Fibroblast of the conjunctiva (primary cell): ENCODE results near the gene HMGB2.

Experiments used
- DNase-seq: peaks from one replicate; pipeline ENCODE4 v3.0.0-alpha.2; 2010; ENCODE audit warnings: low read depth

The HMGB2 gene

DNA sequence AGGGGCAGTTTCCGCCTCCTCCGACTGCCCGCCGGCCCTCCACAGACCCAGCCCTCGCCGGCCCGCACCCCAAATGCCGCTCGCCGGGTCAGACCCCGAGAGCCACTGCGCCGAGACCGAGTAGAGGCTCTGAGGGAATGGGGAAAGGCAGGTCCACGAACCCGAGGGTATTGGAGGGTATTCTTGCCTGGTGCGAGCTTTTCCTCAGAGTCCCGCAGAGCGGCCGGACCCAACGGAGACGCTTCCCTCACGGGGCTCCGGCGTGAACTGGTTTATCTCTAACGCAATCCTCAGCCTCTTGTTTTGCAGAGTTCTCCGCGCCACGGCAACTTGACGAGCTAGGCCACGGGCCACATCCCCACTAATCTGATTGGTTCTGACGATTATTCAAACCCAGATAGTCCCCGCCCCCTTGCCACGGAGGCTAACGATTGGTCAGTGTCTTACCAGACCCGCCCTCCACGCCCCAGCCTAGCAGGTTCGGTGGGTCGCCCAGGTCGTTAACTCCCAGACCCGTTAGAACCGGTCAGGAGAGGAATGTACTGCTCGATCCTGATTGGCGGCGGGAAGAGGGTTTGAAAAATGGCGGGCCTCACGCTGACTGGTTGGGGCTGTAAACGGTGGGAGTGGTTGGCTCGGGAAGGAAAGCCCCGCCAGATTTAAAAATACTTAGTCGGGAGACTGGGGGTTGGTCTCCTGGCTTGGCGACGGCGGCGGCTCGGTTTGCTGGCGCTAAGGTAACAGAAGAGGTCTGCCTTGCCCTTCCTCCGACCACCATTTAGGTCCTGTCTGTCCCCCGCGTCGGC, at the start of gene HMGB2:
Gene HMGB2, minus strand, starts transcription at position 274 of the 806 bp plus-strand sequence. CDS start 709 bp downstream, outside the sequence.
- peak; percentile 100 for DNase-seq

GRCh38 chr4:173382349-173382748, 48.2 kb upstream of the HMGB2 start:
- DNase-seq, result no peak

DNA sequence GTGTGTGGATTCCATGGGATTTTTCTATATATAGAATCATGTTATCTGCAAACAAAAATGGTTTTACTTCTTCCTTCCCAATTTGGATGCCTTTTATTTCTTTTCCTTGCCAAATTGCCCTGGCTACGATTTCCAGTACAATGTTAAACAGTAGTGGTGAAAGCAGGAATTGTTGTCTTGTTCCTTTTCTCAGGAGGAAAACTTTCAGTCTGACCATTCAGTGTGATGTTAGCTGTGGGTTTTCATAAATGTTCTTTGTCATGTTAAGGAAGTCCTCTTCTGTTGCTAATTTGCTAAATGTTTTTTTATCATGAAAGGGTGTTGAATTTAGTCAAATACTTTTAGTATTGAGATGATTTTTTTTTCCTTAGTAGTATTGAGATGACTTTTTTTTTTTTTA, 47.5 kb upstream of the HMGB2 start:
- DNase-seq, result no peak

- no peak for DNase-seq
These were observed 46.8 kb upstream of the HMGB2 start for GRCh38 chr4:173380987-173381386.

- no peak for DNase-seq
These were observed 45.8 kb upstream of the HMGB2 start for GRCh38 chr4:173379929-173380328.

- DNase-seq, result no peak
These were observed 40.4 kb upstream of the HMGB2 start for GRCh38 chr4:173374588-173374987.

GRCh38 chr4:173371292-173372192, 37.4 kb upstream of the HMGB2 start:
- peak; percentile 59 for DNase-seq

- peak; percentile 98 for DNase-seq
These were observed 36.5 kb upstream of the HMGB2 start, which contains the start of gene SAP30 for GRCh38 chr4:173370477-173371291. SAP30 (plus strand) TSS chr4:173370954; CDS start chr4:173371183, 229 bp downstream.

GRCh38 chr4:173370130-173370476, 35.9 kb upstream of the HMGB2 start:
- DNase-seq, result no peak

DNA sequence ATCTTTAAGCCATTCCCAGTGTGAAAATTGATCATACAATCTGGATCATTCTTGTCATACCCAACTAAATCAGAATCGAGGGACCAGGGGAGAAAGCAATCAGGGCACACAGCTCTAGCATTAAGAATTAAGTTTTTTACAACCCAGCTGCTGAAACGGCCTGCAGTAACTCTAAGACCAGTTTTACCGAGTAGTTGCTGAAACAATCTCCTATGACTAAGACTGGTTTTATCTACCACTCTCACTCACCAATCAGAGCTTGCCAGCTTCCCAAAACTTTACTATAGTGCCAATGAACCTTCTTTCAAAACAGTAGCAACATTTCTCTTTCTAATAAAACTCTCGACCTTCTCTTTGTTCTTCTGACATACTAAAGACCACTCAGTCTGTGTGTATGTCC, 33.8 kb upstream of the HMGB2 start:
- DNase-seq, result no peak

DNA sequence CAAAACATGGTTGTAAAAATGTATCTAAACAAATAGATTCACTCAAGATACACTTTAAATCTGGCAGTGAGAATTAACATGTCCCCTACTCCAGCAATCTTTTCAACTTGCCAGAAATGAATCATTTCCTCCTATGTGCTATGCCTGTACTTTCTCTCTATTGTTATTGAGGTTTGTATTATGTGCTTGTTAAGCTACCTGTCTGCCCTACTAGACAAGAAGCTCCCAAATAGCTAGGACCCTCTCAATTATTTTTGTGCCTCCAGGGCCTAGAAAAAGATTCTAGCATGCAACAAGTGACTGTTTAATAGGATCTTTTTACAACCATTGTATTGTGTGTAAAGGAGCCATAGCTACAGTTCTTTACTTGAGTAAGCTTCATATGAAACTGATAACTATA, 33.1 kb upstream of the HMGB2 start:
- DNase-seq, result no peak

DNA sequence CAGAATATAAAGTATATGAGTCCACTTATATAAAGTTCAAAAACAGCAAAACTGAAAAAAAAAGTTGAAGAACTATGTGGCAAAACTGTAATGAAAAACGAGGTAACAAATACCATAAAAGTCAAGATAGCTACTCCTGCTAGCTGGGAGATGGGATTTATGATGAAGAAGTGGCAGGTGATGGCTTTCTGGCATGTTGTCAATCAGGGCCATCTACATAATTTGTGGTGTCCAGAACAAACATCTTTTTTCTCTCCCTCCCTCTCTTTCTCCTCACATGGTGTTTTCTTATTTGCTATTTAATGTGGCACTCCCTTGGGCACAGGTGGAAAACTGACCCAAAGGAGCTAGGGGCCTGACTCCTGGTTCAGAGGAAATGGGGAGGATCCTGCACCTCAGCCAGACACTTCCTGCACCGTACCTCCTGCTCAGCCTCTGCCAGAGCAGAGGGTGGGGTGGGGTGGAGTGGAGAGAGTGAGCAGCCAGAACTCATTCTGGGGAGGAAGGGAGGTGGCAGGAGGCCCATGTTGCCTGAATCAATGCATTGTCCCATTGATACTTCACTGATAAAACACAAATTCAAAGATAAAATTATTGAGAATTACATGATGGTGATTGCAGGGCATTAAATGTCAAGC, 31.3 kb upstream of the HMGB2 start:
- no peak for DNase-seq

DNA sequence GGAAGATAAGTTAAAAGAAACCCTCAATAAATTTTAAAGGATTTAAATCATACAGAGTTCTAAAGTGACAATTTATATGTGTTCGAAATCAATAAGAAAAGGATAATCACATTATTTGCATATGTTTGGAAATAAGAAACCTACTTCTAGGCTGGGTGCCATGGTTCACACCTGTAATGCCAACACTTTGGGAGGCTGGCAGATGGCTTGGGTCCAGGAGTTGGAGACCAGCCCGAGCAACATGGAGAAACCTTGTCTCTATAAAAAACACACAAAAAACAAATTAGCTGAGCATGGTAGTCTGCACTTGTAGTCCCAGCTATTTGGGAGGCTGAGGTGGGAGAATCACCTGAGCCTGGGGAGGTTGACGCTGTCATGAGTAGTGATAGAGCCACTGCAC, 28.5 kb upstream of the HMGB2 start:
- no peak for DNase-seq

DNA sequence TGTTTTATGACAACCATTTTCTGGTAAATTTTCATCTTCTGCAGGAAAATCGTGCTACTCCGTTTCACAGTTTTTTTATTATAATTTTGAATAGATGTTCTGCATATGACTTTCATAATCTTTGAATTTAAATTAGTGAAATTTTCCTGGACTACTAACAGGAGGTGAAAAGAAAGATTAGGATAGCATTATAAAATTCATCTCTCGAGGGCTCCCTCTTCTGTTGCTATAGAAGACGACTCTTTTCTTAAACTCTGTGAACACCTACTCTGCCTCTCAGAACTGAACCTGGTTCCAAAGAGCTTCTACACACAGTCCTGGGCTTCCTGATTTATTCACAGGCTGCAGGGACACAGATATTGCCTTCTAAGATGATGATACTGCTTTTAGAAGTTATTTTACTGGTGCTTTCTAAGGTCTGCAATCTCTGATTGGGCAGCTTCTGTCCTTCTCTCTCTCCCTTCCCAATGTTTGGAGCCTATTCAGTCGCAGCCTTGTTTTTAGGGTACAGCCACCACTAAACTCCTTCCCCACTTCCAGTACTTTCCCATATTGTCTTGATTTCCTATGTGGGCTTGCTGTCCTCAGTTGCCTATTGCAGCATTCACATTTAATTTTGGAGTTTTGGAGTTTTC, 26.5 kb upstream of the HMGB2 start:
- DNase-seq, result no peak

GRCh38 chr4:173357939-173358338, 23.8 kb upstream of the HMGB2 start:
- no peak for DNase-seq

DNA sequence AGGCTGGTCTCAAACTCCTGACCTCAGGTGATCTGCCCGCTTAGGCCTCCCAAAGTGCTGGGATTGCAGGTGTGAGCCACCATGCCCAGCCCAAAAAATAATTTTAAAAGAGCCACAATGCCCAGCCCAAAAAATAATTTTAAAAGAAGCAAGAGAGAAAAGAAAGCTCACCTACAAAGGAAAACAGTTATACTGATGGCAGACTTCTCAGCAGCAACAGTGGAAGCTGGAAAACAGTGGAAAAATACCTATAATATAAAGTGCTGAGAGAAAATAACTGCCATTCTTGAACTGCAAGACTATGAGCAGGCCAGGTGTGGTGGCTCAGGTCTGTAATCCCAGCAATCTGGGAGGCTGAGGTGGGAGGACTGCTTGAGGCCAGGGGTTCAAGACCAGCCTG, 13.3 kb upstream of the HMGB2 start:
- DNase-seq, result no peak

- DNase-seq, result no peak
These were observed 11.9 kb upstream of the HMGB2 start for GRCh38 chr4:173346074-173346473.

- no peak for DNase-seq
These were observed 11.5 kb upstream of the HMGB2 start for GRCh38 chr4:173345648-173346047.

GRCh38 chr4:173343832-173344397, 9.8 kb upstream of the HMGB2 start:
- no peak for DNase-seq

DNA sequence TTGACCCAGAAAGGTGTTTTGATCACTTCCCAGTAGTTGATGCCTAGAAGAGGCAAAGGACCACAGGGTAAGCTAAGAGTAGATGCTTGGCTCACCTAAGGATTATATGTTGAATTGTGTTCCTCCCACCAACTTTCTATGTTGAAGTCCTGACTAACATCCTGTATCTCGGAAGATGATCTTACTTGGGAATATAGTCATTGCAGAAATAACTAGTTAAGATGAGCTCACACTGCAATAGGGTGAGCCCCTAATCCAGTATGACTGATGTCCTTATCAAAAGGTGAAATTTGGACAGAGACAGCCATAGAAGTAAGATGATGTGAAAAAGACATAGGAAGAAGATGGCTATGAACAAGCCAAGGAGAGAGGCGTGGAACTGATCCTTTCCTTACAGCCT, 3.3 kb upstream of the HMGB2 start:
- no peak for DNase-seq
